Keratinocyte (primary cell): ENCODE measurements around the gene THRB. TPM values are rescaled to one million over a fixed set of nuclear protein-coding genes. Genes with fewer than 3 reads are reported as not detected.

ENCODE experiments used
- DNase-seq: peaks from one replicate; pipeline ENCODE4 v3.0.0-alpha.2; 2011; ENCODE audit warnings: low read depth, missing footprints, low spot score
- FAIRE-seq: peaks from 2 replicates; lab custom pipeline; 2011; peaks lifted over from hg19 to GRCh38; lab: Jason Lieb, UNC
- H2AFZ ChIP-seq: 2 replicates; pipeline ENCODE4 v1.6.0; 2012; ENCODE audit warnings: low read length, control low read depth, inconsistent platforms; ENCODE audit not compliant: control insufficient read depth
- H3K27ac ChIP-seq: 2 replicates; pipeline ENCODE4 v1.5.1; 2011; ENCODE audit warnings: low read length; ENCODE audit not compliant: control insufficient read depth, insufficient read depth
- H3K27me3 ChIP-seq: 3 replicates; pipeline ENCODE4 v1.6.0; 2011; ENCODE audit warnings: low read length; ENCODE audit not compliant: control insufficient read depth, insufficient read depth; ENCODE audit errors: extremely low read depth
- H3K36me3 ChIP-seq, 2 experiments: 2 replicates in 1 of 2; 3 replicates in 1 of 2; pipeline ENCODE4 v1.5.1; 2011; ENCODE audit warnings: low read length in 2 of 2, mild to moderate bottlenecking in 1 of 2; ENCODE audit not compliant: control insufficient read depth in 2 of 2, insufficient read depth in 2 of 2; ENCODE audit errors: extremely low read depth in 1 of 2
- H3K4me1 ChIP-seq: 3 replicates; pipeline ENCODE4 v1.5.1; 2011; ENCODE audit warnings: low read length; ENCODE audit not compliant: control insufficient read depth, insufficient read depth; ENCODE audit errors: extremely low read depth
- H3K4me2 ChIP-seq: 3 replicates; pipeline ENCODE4 v1.6.0; 2011; ENCODE audit warnings: low read depth, low read length; ENCODE audit not compliant: control insufficient read depth, insufficient read depth; ENCODE audit errors: extremely low read depth
- H3K4me3 ChIP-seq, 3 experiments: fragments of 200-600 bp in 1 of 3; sonication (generic) in 1 of 3; 2 replicates in 2 of 3; 3 replicates in 1 of 3; pipeline ENCODE4 v1.5.1; 2011 to 2016; ENCODE audit warnings: low read length in 3 of 3, mild to moderate bottlenecking in 3 of 3, control low read depth in 2 of 3, inconsistent platforms in 1 of 3, low read depth in 1 of 3, mixed read lengths in 1 of 3, mixed run types in 1 of 3, moderate library complexity in 1 of 3; ENCODE audit not compliant: control insufficient read depth in 2 of 3, insufficient read depth in 2 of 3; ENCODE audit errors: extremely low read depth in 1 of 3
- H3K79me2 ChIP-seq: 2 replicates; pipeline ENCODE4 v1.6.0; 2012; ENCODE audit warnings: low read length; ENCODE audit not compliant: control insufficient read depth, insufficient read depth
- H3K9ac ChIP-seq: 3 replicates; pipeline ENCODE4 v1.6.0; 2011; ENCODE audit warnings: low read length; ENCODE audit not compliant: control insufficient read depth, insufficient read depth; ENCODE audit errors: extremely low read depth
- H3K9me1 ChIP-seq: 3 replicates; pipeline ENCODE4 v1.6.0; 2011; ENCODE audit warnings: low read length; ENCODE audit not compliant: control insufficient read depth, insufficient read depth; ENCODE audit errors: extremely low read depth
- H3K9me3 ChIP-seq: 2 replicates; pipeline ENCODE4 v1.5.1; 2012; ENCODE audit warnings: low read depth, low read length; ENCODE audit not compliant: control insufficient read depth
- H4K20me1 ChIP-seq: 3 replicates; pipeline ENCODE4 v1.6.0; 2011; ENCODE audit warnings: low read length; ENCODE audit not compliant: control insufficient read depth, insufficient read depth; ENCODE audit errors: extremely low read depth
- CTCF ChIP-seq, 3 experiments: IDR thresholded peaks in 1 of 3; conservative IDR thresholded peaks in 1 of 3; optimal IDR thresholded peaks in 1 of 3; 2 replicates in 2 of 3; 3 replicates in 1 of 3; pipeline versions ENCODE3 to v1.5.1; 2011; ENCODE audit warnings: low read length in 3 of 3, mild to moderate bottlenecking in 3 of 3, moderate library complexity in 2 of 3, control low read depth in 1 of 3, inconsistent platforms in 1 of 3; ENCODE audit not compliant: insufficient read depth in 2 of 3; ENCODE audit errors: extremely low read depth in 1 of 3
- EZH2 ChIP-seq: IDR thresholded peaks from one replicate; pipeline ENCODE4 v1.6.1; 2012; ENCODE audit warnings: inconsistent platforms, mild to moderate bottlenecking, low read length, moderate library complexity
- dilution Hi-C: fragments of 300-500 bp; cut with MboI; formaldehyde crosslinking; loops from one replicate; pipeline ENCODE4 v1.7.0; 2020; ENCODE audit warnings: low sequenced_read_pairs; ENCODE audit not compliant: extremely low pct_ligation_motif_present
- polyA plus RNA-seq, 5 experiments: library from polyadenylated mRNA; depleted of rRNA in 3 of 5; stranded (reverse) in 3 of 5; stranded (forward) in 1 of 5; unstranded in 1 of 5; fragments of >200 nt; gene quantifications; 1 replicate in 1 of 5; 2 replicates in 3 of 5; 3 replicates in 1 of 5; pipeline versions ENCODE4 v1.2.1 to v1.2.3, GENCODE V29; 2011 to 2012; ENCODE audit warnings: missing spikeins in 2 of 5, low read depth in 1 of 5, low replicate concordance in 1 of 5

The THRB gene
- polyA plus RNA-seq, 1 donor (not counting 4 experiments of a cell fraction or from before 2014, with no cell fraction given), result 2.6 TPM

- no peak for DNase-seq
Measured at GRCh38 chr3:24154781-24155180, 339.9 kb downstream of the THRB start.

GRCh38 chr3:24154013-24154695, 340.5 kb downstream of the THRB start:
- DNase-seq, result no peak
- dilution Hi-C loops, result no loop called here
- no peak overlapping the region for H3K4me3 ChIP-seq

More at GRCh38 chr3:24154781-24155180, 339.9 kb downstream of the THRB start:
- H3K9ac ChIP-seq, result no peak overlapping the region
- H3K4me1 ChIP-seq, result peaks cover 18% of the 10 kb centered on the region
- H3K27ac ChIP-seq, result no peak overlapping the region
- no peaks in the 10 kb centered on the region for H4K20me1 ChIP-seq
- H3K27me3 ChIP-seq, result no peaks in the 10 kb centered on the region
- no peaks in the 10 kb centered on the region for H3K9me3 ChIP-seq
- no peaks in the 10 kb centered on the region for H3K36me3 ChIP-seq
- H3K4me3 ChIP-seq, result no peak overlapping the region
- H2AFZ ChIP-seq, result no peak overlapping the region
- FAIRE-seq, result no peak
- TF ChIP-seq EZH2, result no peak
- no peak for TF ChIP-seq CTCF (optimal IDR thresholded peaks at IDR 0.05 in 1 of 3, IDR thresholded peaks at IDR 0.05 in 1 of 3, conservative IDR thresholded peaks at IDR 0.05 in 1 of 3; ENCODE audit: extremely low read depth in 1 of 3, insufficient read depth in 2 of 3, low read length in 3 of 3)
- dilution Hi-C loops, result no loop called here
- no peaks in the 10 kb centered on the region for H3K9me1 ChIP-seq
- no peak overlapping the region for H3K4me2 ChIP-seq
- no peaks in the 10 kb centered on the region for H3K79me2 ChIP-seq

More at GRCh38 chr3:24154013-24154695, 340.5 kb downstream of the THRB start:
- Histone ChIP-seq H4K20me1 (no peaks in the 10 kb centered on the region), H3K9ac (no peak overlapping the region), H3K4me2 (no peak overlapping the region), H3K27ac (no peak overlapping the region), H3K36me3 (no peaks in the 10 kb centered on the region), H3K27me3 (no peaks in the 10 kb centered on the region), H3K79me2 (no peaks in the 10 kb centered on the region), H3K9me3 (no peaks in the 10 kb centered on the region), H2AFZ (no peak overlapping the region), H3K9me1 (no peaks in the 10 kb centered on the region), H3K4me1 (peaks cover 18% of the 10 kb centered on the region)
- peak; percentile 73 for FAIRE-seq
- TF ChIP-seq CTCF (optimal IDR thresholded peaks at IDR 0.05 in 1 of 3, IDR thresholded peaks at IDR 0.05 in 1 of 3, conservative IDR thresholded peaks at IDR 0.05 in 1 of 3; ENCODE audit: extremely low read depth in 1 of 3, insufficient read depth in 2 of 3, low read length in 3 of 3) (no peak), EZH2 (no peak)
